H1 (cell line): Measurements from ENCODE around the gene FAM163A. TPM values are rescaled to one million over a fixed set of nuclear protein-coding genes. Genes with fewer than 3 reads are reported as not detected.

ENCODE experiments used
- CTCF ChIA-PET: fragments of 300-600 bp; sonication (Branson Sonifier 250); formaldehyde crosslinking; loops from one replicate; lab custom pipeline; 2021; ENCODE audit not compliant: partially characterized antibody; lab: Charles Lee
- POLR2A ChIA-PET: fragments of 300-600 bp; sonication (Branson Sonifier 250); formaldehyde crosslinking; loops from one replicate; lab custom pipeline; 2021; ENCODE audit warnings: inconsistent platforms; ENCODE audit not compliant: partially characterized antibody; lab: Charles Lee
- DNase-seq, 2 experiments: peaks; one replicate each; pipeline versions ENCODE4 v3.0.0 to v3.0.0-alpha.2; 2010 to 2022; ENCODE audit warnings: low spot score in 2 of 2, low read depth in 1 of 2, mixed read lengths in 1 of 2
- FAIRE-seq: peaks from 2 replicates; lab custom pipeline; 2011; peaks lifted over from hg19 to GRCh38; lab: Jason Lieb, UNC
- H2AFZ ChIP-seq: 2 replicates; pipeline ENCODE4 v1.8.1; 2012; ENCODE audit warnings: low read length, inconsistent platforms
- H2AK5ac ChIP-seq: 2 replicates; pipeline ENCODE4 v1.6.1; 2013; ENCODE audit warnings: low read depth, low read length
- H2BK120ac ChIP-seq: replicated peaks from 2 replicates; pipeline ENCODE3; 2013; ENCODE audit warnings: low read depth, low read length, inconsistent platforms
- H2BK12ac ChIP-seq: 2 replicates; pipeline ENCODE4 v1.6.1; 2013; ENCODE audit warnings: low read depth, low read length
- H2BK15ac ChIP-seq: 2 replicates; pipeline ENCODE4 v1.6.1; 2013; ENCODE audit warnings: low read length
- H2BK20ac ChIP-seq: 2 replicates; pipeline ENCODE4 v1.6.1; 2013; ENCODE audit warnings: low read length
- H2BK5ac ChIP-seq: 2 replicates; pipeline ENCODE4 v1.6.1; 2013; ENCODE audit warnings: low read depth, low read length
- H3K14ac ChIP-seq: 2 replicates; pipeline ENCODE4 v1.6.1; 2013; ENCODE audit warnings: inconsistent platforms; ENCODE audit not compliant: insufficient read length
- H3K18ac ChIP-seq: 2 replicates; pipeline ENCODE4 v1.6.1; 2013; ENCODE audit warnings: low read length; ENCODE audit errors: extremely low read depth
- H3K23ac ChIP-seq: 2 replicates; pipeline ENCODE4 v1.6.1; 2013; ENCODE audit warnings: inconsistent platforms; ENCODE audit not compliant: insufficient read length
- H3K23me2 ChIP-seq: 2 replicates; pipeline ENCODE4 v1.6.1; 2013; ENCODE audit warnings: low read depth, low read length
- H3K27ac ChIP-seq: 2 replicates; pipeline ENCODE4 v1.6.1; 2011; ENCODE audit warnings: low read depth, low read length, inconsistent platforms
- H3K27me3 ChIP-seq, 4 experiments: replicated peaks in 1 of 4; 1 replicate in 1 of 4; 2 replicates in 3 of 4; pipeline versions ENCODE4 v1.6.1 to v1.8.1; 2011 to 2013; ENCODE audit warnings: low read length in 3 of 4, mild to moderate bottlenecking in 3 of 4, inconsistent platforms in 2 of 4, mixed read lengths in 2 of 4, moderate library complexity in 1 of 4; ENCODE audit not compliant: control insufficient read depth in 3 of 4, insufficient read depth in 3 of 4; ENCODE audit errors: extremely low read depth in 1 of 4
- H3K36me3 ChIP-seq, 4 experiments: 2 replicates each; pipeline versions ENCODE4 v1.6.1 to v1.8.1; 2011 to 2013; ENCODE audit warnings: mild to moderate bottlenecking in 4 of 4, low read length in 3 of 4, moderate library complexity in 2 of 4, control low read depth in 1 of 4, inconsistent platforms in 1 of 4; ENCODE audit not compliant: insufficient read depth in 4 of 4, control insufficient read depth in 2 of 4
- H3K4ac ChIP-seq: replicated peaks from 2 replicates; pipeline ENCODE3; 2013; ENCODE audit warnings: low read length, low read depth, mixed read lengths, inconsistent platforms; ENCODE audit not compliant: insufficient read length
- H3K4me1 ChIP-seq, 4 experiments: replicated peaks in 1 of 4; 1 replicate in 1 of 4; 2 replicates in 3 of 4; pipeline versions ENCODE4 v1.6.1 to v1.8.1; 2011 to 2013; ENCODE audit warnings: low read length in 3 of 4, inconsistent platforms in 2 of 4, mixed read lengths in 1 of 4; ENCODE audit not compliant: insufficient read depth in 4 of 4, control insufficient read depth in 3 of 4
- H3K4me2 ChIP-seq, 2 experiments: 2 replicates each; pipeline versions ENCODE4 v1.6.1 to v1.8.1; 2011 to 2013; ENCODE audit warnings: low read depth in 2 of 2, low read length in 2 of 2, control low read depth in 1 of 2, inconsistent platforms in 1 of 2, mild to moderate bottlenecking in 1 of 2; ENCODE audit not compliant: insufficient read depth in 1 of 2
- H3K4me3 ChIP-seq, 4 experiments: fragments of 200-600, 300-600 bp in 1 of 4; sonication (generic), shearing (Covaris generic), sonication (Bioruptor Twin) in 1 of 4; 2 replicates each; pipeline versions ENCODE4 v1.5.1 to v1.8.1; 2011 to 2016; ENCODE audit warnings: low read length in 4 of 4, low read depth in 3 of 4, control low read depth in 2 of 4, inconsistent platforms in 2 of 4, mild to moderate bottlenecking in 2 of 4, mixed read lengths in 1 of 4, moderate library complexity in 1 of 4; ENCODE audit not compliant: insufficient read depth in 2 of 4; ENCODE audit errors: extremely low read depth in 1 of 4
- H3K56ac ChIP-seq: replicated peaks from 2 replicates; pipeline ENCODE3; 2013; ENCODE audit warnings: low read depth, mild to moderate bottlenecking, mixed read lengths, low read length, inconsistent platforms; ENCODE audit not compliant: insufficient read length
- H3K79me1 ChIP-seq: 2 replicates; pipeline ENCODE4 v1.6.1; 2013; ENCODE audit warnings: low read depth, low read length, control low read depth
- H3K79me2 ChIP-seq, 2 experiments: 2 replicates each; pipeline versions ENCODE4 v1.6.1 to v1.8.1; 2012 to 2013; ENCODE audit warnings: low read length in 2 of 2, mild to moderate bottlenecking in 2 of 2, inconsistent platforms in 1 of 2; ENCODE audit not compliant: insufficient read depth in 2 of 2, control insufficient read depth in 1 of 2
- H3K9ac ChIP-seq, 4 experiments: replicated peaks in 1 of 4; 1 replicate in 1 of 4; 2 replicates in 3 of 4; pipeline versions ENCODE4 v1.6.1 to v1.8.1; 2011 to 2013; ENCODE audit warnings: low read depth in 3 of 4, low read length in 3 of 4, control low read depth in 2 of 4, mild to moderate bottlenecking in 2 of 4, moderate library complexity in 2 of 4, inconsistent platforms in 1 of 4; ENCODE audit errors: extremely low read depth in 1 of 4
- H3K9me3 ChIP-seq, 2 experiments: 2 replicates each; pipeline versions ENCODE4 v1.6.1 to v1.8.1; 2012 to 2013; ENCODE audit warnings: mild to moderate bottlenecking in 2 of 2, moderate library complexity in 2 of 2, control low read depth in 1 of 2, inconsistent platforms in 1 of 2, low read depth in 1 of 2, low read length in 1 of 2, mixed read lengths in 1 of 2; ENCODE audit not compliant: insufficient read depth in 2 of 2
- H4K20me1 ChIP-seq, 2 experiments: replicated peaks in 1 of 2; 2 replicates each; pipeline versions ENCODE3 to v1.8.1; 2011 to 2013; ENCODE audit warnings: inconsistent platforms in 2 of 2, low read length in 2 of 2, mild to moderate bottlenecking in 1 of 2; ENCODE audit not compliant: insufficient read depth in 2 of 2, control insufficient read depth in 1 of 2
- H4K5ac ChIP-seq: 2 replicates; pipeline ENCODE4 v1.6.1; 2013; ENCODE audit warnings: low read length, low read depth, mixed read lengths, inconsistent platforms; ENCODE audit not compliant: insufficient read length
- H4K8ac ChIP-seq: 2 replicates; pipeline ENCODE4 v1.8.0; 2013; ENCODE audit warnings: mild to moderate bottlenecking, moderate library complexity, low read length, inconsistent platforms; ENCODE audit not compliant: insufficient read depth; ENCODE audit errors: extremely low read depth
- H4K91ac ChIP-seq: replicated peaks from 2 replicates; pipeline ENCODE3; 2013; ENCODE audit warnings: low read length, mixed read lengths, inconsistent platforms; ENCODE audit not compliant: insufficient read length
- CREB1 ChIP-seq: IDR thresholded peaks from 2 replicates; pipeline ENCODE4 v1.6.1; 2012; ENCODE audit warnings: inconsistent platforms
- EZH2 ChIP-seq: fragments of 200-600 bp; sonication (generic); IDR thresholded peaks from 2 replicates; pipeline ENCODE4 v1.7.1; 2012; ENCODE audit warnings: low read depth, mild to moderate bottlenecking, moderate library complexity, low read length, inconsistent platforms; ENCODE audit not compliant: severe bottlenecking
- HDAC2 ChIP-seq, 2 experiments: fragments of 300-600 bp in 1 of 2; sonication (generic) in 1 of 2; IDR thresholded peaks; 2 replicates each; pipeline ENCODE4 v1.6.1; 2011 to 2012; ENCODE audit warnings: low read depth in 2 of 2, low read length in 2 of 2, mild to moderate bottlenecking in 2 of 2, moderate library complexity in 2 of 2, borderline replicate concordance in 1 of 2, inconsistent platforms in 1 of 2
- KDM4A ChIP-seq: IDR thresholded peaks from one replicate; pipeline ENCODE4 v1.7.1; 2012; ENCODE audit warnings: low read depth, mild to moderate bottlenecking, moderate library complexity, low read length, inconsistent platforms; ENCODE audit not compliant: severe bottlenecking
- SP1 ChIP-seq: IDR thresholded peaks from 2 replicates; pipeline ENCODE4 v1.6.1; 2011; ENCODE audit warnings: low read depth, low read length
- TCF12 ChIP-seq: IDR thresholded peaks from 2 replicates; pipeline ENCODE4 v1.6.1; 2011; ENCODE audit warnings: low read depth, mild to moderate bottlenecking, low read length
- WGBS, 2 experiments: shearing (Covaris generic) in 1 of 2; methylation state at CpG; one replicate each; pipeline versions ENCODE4 v1.1.6 to v1.1.7; 2013 to 2015; ENCODE audit warnings: low lambda C conversion rate in 2 of 2, mixed read lengths in 2 of 2, inconsistent platforms in 1 of 2, low coverage in 1 of 2, missing lambda C conversion rate in 1 of 2; ENCODE audit not compliant: insufficient replicate concordance in 2 of 2, insufficient coverage in 1 of 2, insufficient read length in 1 of 2; ENCODE audit errors: extremely low coverage in 1 of 2, missing lambda C conversion rate in 1 of 2; 5-methylcytosine and 5-hydroxymethylcytosine counted together
- long read RNA-seq, 2 experiments: library from RNA in 1 of 2; library from capped mRNA in 1 of 2; stranded (forward); transcript quantifications; one replicate each; pipeline ENCODE4 v2.0.0, GENCODE V29; 2021; ENCODE audit warnings: inconsistent platforms in 1 of 2
- polyA minus RNA-seq, 3 experiments: library from RNA; depleted of rRNA, polyadenylated mRNA; stranded (reverse); fragments of >200 nt; gene quantifications; 1 replicate in 2 of 3; 2 replicates in 1 of 3; pipeline ENCODE4 v1.2.3, GENCODE V29; 2011
- polyA plus RNA-seq, 7 experiments: library from polyadenylated mRNA; depleted of rRNA in 3 of 7; stranded (reverse) in 5 of 7; unstranded in 2 of 7; fragments of >200 nt in 5 of 7; fragments of 200-250 nt in 2 of 7; gene quantifications; 1 replicate in 5 of 7; 2 replicates in 1 of 7; 4 replicates in 1 of 7; pipeline versions ENCODE4 v1.2.1 to v1.2.3, GENCODE V29; 2011 to 2013; ENCODE audit warnings: missing spikeins in 2 of 7, mixed read lengths in 2 of 7
- total RNA-seq: library from RNA; stranded (reverse); fragmentation: NEBNext Ultra II Directional; extraction: Animal tissue kit (Norgen Biotek cat#: 25700); gene quantifications from 2 replicates; pipeline ENCODE4 v1.2.1, GENCODE V29; 2021
- TF ChIP-seq, protein P1 (sequence below): IDR thresholded peaks from 2 replicates; pipeline ENCODE4 v1.6.1; 2012; ENCODE audit warnings: inconsistent platforms

Gene FAM163A
- 0.13 TPM in 2 replicates for total RNA-seq
- polyA plus RNA-seq (2011; rRNA removed): 0.18 and 0.28 TPM in 2 replicates
- polyA plus RNA-seq (2011; cell fraction: cytosol; rRNA removed): 0.14 TPM
- 0.20 TPM for polyA plus RNA-seq (2011; cell fraction: nucleus; rRNA removed)
- polyA plus RNA-seq (2012, experiment 1 of 2): 0.26 to 0.31 TPM (median 0.27 TPM) in 4 replicates
- polyA plus RNA-seq (2012, experiment 2 of 2): 0.14 TPM
- polyA plus RNA-seq (2013, experiment 1 of 2): 0.08 TPM
- polyA plus RNA-seq (2013, experiment 2 of 2): 0.13 TPM
- 0.06 and 0.22 TPM in 2 replicates for polyA minus RNA-seq (2011; rRNA and poly(A)+ RNA removed)
- not detected for polyA minus RNA-seq (2011; cell fraction: cytosol; rRNA and poly(A)+ RNA removed)
- polyA minus RNA-seq (2011; cell fraction: nucleus; rRNA and poly(A)+ RNA removed): 0.30 TPM
- long read RNA-seq, experiment 1: 0 reads
- long read RNA-seq, experiment 2: 0 reads

DNA sequence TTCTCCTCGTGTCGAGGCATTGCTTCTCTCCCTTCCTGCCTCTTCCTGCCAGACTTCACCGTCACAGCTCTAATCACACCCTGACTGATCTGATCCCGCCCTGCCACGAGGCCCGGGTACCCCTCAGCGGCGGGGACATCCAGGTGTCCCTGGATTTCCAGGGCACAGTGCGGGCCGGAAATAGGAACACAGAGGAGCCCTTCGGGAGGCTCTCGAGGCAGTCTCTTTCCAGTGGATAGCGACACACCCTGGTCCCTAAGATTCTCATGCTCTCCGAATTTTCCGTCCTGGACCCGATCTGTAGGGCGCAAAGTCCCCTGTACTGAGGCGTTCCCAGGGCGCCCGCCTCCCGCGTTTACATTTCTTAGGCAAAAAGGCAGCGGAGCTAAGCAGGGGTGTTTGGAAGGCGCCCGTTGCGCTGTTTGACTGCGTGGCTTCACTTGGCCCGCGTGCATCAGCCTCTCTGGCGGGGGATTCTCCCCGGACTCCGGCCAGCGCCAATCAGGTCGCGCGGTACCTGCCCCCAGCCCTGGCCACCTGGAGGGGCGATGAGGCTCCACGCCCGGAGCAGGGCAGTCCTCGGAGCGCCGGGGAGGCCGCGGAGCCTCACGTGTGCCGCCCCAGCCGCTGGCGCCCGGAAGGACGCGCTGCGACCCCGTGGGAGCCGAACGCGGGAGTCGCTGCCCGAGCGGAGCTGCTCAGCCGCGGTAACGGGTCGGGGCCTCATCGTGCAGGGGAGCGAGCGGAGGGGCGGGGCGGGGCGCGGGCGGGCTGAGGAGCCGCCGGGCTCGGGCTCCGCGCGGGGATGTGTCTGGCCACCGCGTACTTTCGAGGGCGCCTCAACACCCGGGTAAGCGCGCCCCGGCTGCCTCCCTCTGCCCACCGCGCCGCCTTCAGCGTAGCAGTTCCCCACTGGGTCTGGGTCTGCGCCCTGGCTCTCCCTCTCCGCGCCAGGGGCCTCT, at the start of gene FAM163A:
Gene FAM163A, plus strand, starts transcription at position 575 of the 962 bp plus-strand sequence. CDS start 69,807 bp downstream, outside the sequence.
- peak within 1 kb of the TSS in 1 of 4 experiments; percentile 84; a peak in 1 of 7 replicates for H3K9ac ChIP-seq
- CTCF ChIA-PET: interaction anchor here (1.0 to 2.0 kb wide), 3 partner anchors 20 to 72 kb away, joined by 3 to 8 read pairs (median 5); no protein-coding TSS in a partner anchor
- TF ChIP-seq SP1 (no peak), EZH2 (peak; percentile 94), TCF12 (no peak), KDM4A (peak; percentile 53), CREB1 (no peak), HDAC2 (IDR thresholded peaks at IDR 0.05; ENCODE audit: borderline replicate concordance in 1 of 2, low read depth in 2 of 2, low read length in 2 of 2) (peak in 1 of 2 experiments; percentile 53; a peak in 1 of 4 replicates)
- TF ChIP-seq, protein P1, sequence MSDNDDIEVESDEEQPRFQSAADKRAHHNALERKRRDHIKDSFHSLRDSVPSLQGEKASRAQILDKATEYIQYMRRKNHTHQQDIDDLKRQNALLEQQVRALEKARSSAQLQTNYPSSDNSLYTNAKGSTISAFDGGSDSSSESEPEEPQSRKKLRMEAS: peak; percentile 83

More for the DNA sequence above, at the start of gene FAM163A:
- H3K27ac ChIP-seq: no peak within 1 kb of the TSS
- peaks cover 47 to 72% (median 61%) of the 10 kb centered on the region in 4 experiments for H3K27me3 ChIP-seq
- H3K4me3 ChIP-seq: peak within 1 kb of the TSS; percentile 34 to 66 (median 42)
- H2AK5ac ChIP-seq: no peak within 1 kb of the TSS
- H3K23me2 ChIP-seq: peaks cover 12% of the 10 kb centered on the region; the same call in 1 of the 2 replicates
- 3% methylated on average over 45 of the region's 92 CpGs; no CpG with 5 or more reads in 1 of the 2 experiments for WGBS, 2 experiments
- H3K79me2 ChIP-seq: no peaks in the 10 kb centered on the region
- no peak within 1 kb of the TSS for H4K91ac ChIP-seq
- H3K9me3 ChIP-seq: no peaks in the 10 kb centered on the region
- DNase-seq (peak in 1 of 2 experiments; percentile 73), FAIRE-seq (no peak)
- H3K18ac ChIP-seq: peak within 1 kb of the TSS; percentile 32
- H2BK12ac ChIP-seq: no peak within 1 kb of the TSS; the same call in 1 of the 2 replicates
- no peak within 1 kb of the TSS for H4K5ac ChIP-seq
- H2AFZ ChIP-seq: peak within 1 kb of the TSS; percentile 86
- H3K79me1 ChIP-seq: no peaks in the 10 kb centered on the region
- peaks cover 0 to 13% (median 6%) of the 10 kb centered on the region in 4 experiments; a peak in 6 of 7 replicates for H3K4me1 ChIP-seq
- H2BK5ac ChIP-seq: no peak within 1 kb of the TSS
- peak within 1 kb of the TSS; percentile 66 to 87 for H3K4me2 ChIP-seq
- H3K4ac ChIP-seq: no peak within 1 kb of the TSS
- peaks cover 0 to 10% (median 0%) of the 10 kb centered on the region in 4 experiments; a peak in 1 of 8 replicates for H3K36me3 ChIP-seq
- H3K56ac ChIP-seq: no peak within 1 kb of the TSS
- no peak within 1 kb of the TSS for H3K14ac ChIP-seq
- POLR2A ChIA-PET: no interaction called here
- no peak within 1 kb of the TSS; the same call in 1 of the 2 replicates for H2BK15ac ChIP-seq
- H2BK120ac ChIP-seq: no peak within 1 kb of the TSS
- H2BK20ac ChIP-seq: no peak within 1 kb of the TSS
- no peak within 1 kb of the TSS for H4K8ac ChIP-seq
- H4K20me1 ChIP-seq: peaks cover 0 to 2% of the 10 kb centered on the region in 2 experiments
- H3K23ac ChIP-seq: no peak within 1 kb of the TSS
